ENCODE data around the gene FGFR2.

DNA sequence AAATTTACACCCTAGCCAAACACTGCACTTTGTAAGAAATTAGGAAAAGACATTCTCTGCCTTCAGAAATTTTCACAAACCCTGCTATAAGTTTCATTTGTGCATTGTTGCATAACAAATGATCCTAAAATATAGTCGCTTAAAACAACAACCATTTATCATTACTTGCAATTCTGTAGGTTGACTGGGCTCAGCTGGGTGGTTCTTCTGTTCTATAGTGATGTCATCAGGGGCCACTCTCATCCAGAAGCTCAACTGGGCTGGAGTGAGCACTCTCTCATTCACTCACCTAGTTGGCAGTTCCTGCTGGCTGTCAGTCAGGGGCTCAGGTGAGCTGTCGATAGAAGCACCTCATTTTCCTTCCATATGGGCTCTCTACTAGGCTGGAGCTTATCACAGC, 20.7 kb upstream of the FGFR2 start:
- no peak for TF ChIP-seq EZH2phosphoT487 (IDR thresholded peaks at IDR 0.05; ENCODE audit: borderline replicate concordance, low read length)
- TF ChIP-seq, protein P1, sequence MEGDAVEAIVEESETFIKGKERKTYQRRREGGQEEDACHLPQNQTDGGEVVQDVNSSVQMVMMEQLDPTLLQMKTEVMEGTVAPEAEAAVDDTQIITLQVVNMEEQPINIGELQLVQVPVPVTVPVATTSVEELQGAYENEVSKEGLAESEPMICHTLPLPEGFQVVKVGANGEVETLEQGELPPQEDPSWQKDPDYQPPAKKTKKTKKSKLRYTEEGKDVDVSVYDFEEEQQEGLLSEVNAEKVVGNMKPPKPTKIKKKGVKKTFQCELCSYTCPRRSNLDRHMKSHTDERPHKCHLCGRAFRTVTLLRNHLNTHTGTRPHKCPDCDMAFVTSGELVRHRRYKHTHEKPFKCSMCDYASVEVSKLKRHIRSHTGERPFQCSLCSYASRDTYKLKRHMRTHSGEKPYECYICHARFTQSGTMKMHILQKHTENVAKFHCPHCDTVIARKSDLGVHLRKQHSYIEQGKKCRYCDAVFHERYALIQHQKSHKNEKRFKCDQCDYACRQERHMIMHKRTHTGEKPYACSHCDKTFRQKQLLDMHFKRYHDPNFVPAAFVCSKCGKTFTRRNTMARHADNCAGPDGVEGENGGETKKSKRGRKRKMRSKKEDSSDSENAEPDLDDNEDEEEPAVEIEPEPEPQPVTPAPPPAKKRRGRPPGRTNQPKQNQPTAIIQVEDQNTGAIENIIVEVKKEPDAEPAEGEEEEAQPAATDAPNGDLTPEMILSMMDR (IDR thresholded peaks at IDR 0.05; ENCODE audit: low read depth, low read length, poor library complexity, severe bottlenecking), result no peak
